Sigmoid colon (tissue), 7 donors: Measurements from ENCODE around the gene SIPA1L3. TPM values are rescaled to one million over a fixed set of nuclear protein-coding genes. Genes with fewer than 3 reads are reported as not detected.

Source experiments
- DNase-seq: peaks from one replicate; pipeline ENCODE4 v3.0.0-alpha.2; 2019
- H3K27ac ChIP-seq, 4 donors: fragments of 200-600 bp; sonication (generic); one replicate each; pipeline ENCODE4 v1.5.1; 2016 to 2019; ENCODE audit warnings: mild to moderate bottlenecking in 1 of 4
- H3K27me3 ChIP-seq, 3 donors: fragments of 200-600 bp; sonication (generic); one replicate each; pipeline ENCODE4 v1.5.1; 2019; ENCODE audit warnings: mild to moderate bottlenecking in 1 of 3
- H3K36me3 ChIP-seq, 4 donors: fragments of 200-600 bp; sonication (generic); one replicate each; pipeline ENCODE4 v1.5.1; 2016 to 2019
- H3K4me1 ChIP-seq, 4 donors: fragments of 200-600 bp; sonication (generic); one replicate each; pipeline ENCODE4 v1.5.1; 2017 to 2019
- H3K4me3 ChIP-seq, 4 donors: fragments of 200-600 bp; sonication (generic); one replicate each; pipeline ENCODE4 v1.5.1; 2017 to 2019; ENCODE audit warnings: mild to moderate bottlenecking in 2 of 4, moderate library complexity in 1 of 4
- H3K9me3 ChIP-seq, 4 donors: fragments of 200-600 bp in 3 of 4; sonication (generic) in 3 of 4; one replicate each; pipeline versions ENCODE4 v1.5.1 to v1.6.1; 2013 to 2019
- EP300 ChIP-seq, 4 donors: sonication (generic); formaldehyde crosslinking; IDR thresholded peaks; one replicate each; pipeline ENCODE4 v1.6.1; 2017; ENCODE audit warnings: antibody characterized with exemption in 4 of 4
- POLR2A ChIP-seq, 2 donors: fragments of 450-650 bp; IDR thresholded peaks; one replicate each; pipeline ENCODE4 v1.6.1; 2016; ENCODE audit warnings: antibody characterized with exemption in 2 of 2, mild to moderate bottlenecking in 2 of 2, moderate library complexity in 2 of 2
- POLR2AphosphoS5 ChIP-seq, 4 donors: sonication (generic); formaldehyde crosslinking; IDR thresholded peaks; one replicate each; pipeline ENCODE4 v1.6.1; 2017; ENCODE audit warnings: antibody characterized with exemption in 4 of 4
- WGBS, 2 donors: extraction: QIAGEN DNeasy Blood & Tissue Kit; methylation state at CpG; one replicate each; pipeline ENCODE4 v1.1.7; 2013; 5-methylcytosine and 5-hydroxymethylcytosine counted together
- intact Hi-C: fragments of 100-400 bp; cut with DNase I; formaldehyde crosslinking; loops from one replicate; pipeline ENCODE4 v1.15.1; 2023
- polyA plus RNA-seq, 3 donors: library from polyadenylated mRNA; stranded (reverse); fragments of 200-250 nt; gene quantifications; one replicate each; pipeline ENCODE4 v1.2.3, GENCODE V29; 2013
- total RNA-seq, 4 donors: library from RNA; depleted of rRNA; stranded (reverse); fragments of >200 nt; gene quantifications; one replicate each; pipeline ENCODE4 v1.1.0, GENCODE V29; 2016
- TF ChIP-seq, protein P1 (sequence below), 4 experiments: fragments of 450-650 bp in 3 of 4; fragments of 200-600 bp in 1 of 4; IDR thresholded peaks; one replicate each; pipeline ENCODE4 v1.5.1; 2016 to 2019; ENCODE audit warnings: antibody characterized with exemption in 4 of 4, mild to moderate bottlenecking in 3 of 4, moderate library complexity in 2 of 4
- donor health status: healthy with polysubstance abuse.
- donor health status: Bipolar disorder and iron deficiency.
- donor health status: healthy.

Gene SIPA1L3
- total and polyA plus RNA-seq, 7 donors: 7.7 to 47.9 (median 9.9) TPM

DNA sequence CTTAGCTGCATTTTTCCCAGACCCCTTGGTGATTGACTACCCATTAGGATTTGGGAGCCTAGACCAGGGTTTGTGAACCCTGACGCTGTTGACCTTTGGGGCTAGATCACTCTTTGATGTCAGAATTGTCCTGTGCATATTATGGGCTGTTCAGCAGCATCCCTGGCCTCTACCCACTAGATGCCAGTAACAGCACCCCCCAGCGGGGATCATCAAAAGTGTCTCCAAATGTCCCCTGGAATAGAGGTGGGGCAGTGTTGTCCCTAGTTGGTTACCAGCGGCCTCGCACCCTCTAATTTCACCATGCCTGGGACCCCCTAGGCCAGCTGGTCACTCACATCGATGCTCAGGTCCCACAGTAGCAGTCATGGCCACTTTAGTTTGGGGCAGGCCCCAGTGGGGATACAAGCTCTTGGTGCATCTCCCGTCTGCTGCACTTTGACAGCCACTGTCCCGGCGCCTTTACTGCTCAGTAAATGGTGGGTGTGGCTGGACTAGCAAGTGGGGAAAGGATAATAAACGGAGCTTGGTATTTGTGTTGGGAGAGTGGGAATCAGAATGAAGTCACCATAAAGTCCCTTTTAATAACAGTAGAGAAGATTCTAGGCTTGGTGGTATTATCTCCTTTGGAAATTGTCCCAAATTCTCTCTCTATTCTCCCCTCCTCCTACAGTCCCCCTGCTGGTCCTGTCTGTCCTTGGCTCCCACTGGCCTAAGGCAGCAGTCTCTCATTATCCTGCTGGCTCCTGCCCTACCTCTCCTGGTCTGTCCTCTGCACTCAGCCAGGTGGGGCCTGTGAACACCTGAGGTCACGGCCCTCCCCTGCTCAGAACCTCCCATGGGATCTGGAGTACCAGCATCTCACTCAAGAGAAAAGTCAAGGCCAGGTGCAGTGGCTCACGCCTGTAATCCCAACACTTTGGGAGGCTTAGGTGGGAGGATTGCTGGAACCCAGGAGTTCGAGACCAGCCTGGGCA, 80.6 kb downstream of the SIPA1L3 start:
- intact Hi-C loops: no loop called here
- Histone ChIP-seq H3K9me3 (no peaks in the 10 kb centered on the region), H3K4me1 (no peaks in the 10 kb centered on the region), H3K27me3 (no peaks in the 10 kb centered on the region), H3K27ac (no peak overlapping the region), H3K36me3 (no peaks in the 10 kb centered on the region), H3K4me3 (no peak overlapping the region)
- 32 to 63% methylated on average over 12 of the region's 12 CpGs for WGBS, 2 donors
- TF ChIP-seq EP300 (IDR thresholded peaks at IDR 0.05) (no peak), POLR2A (IDR thresholded peaks at IDR 0.05) (no peak), POLR2AphosphoS5 (IDR thresholded peaks at IDR 0.05) (no peak)
- TF ChIP-seq, protein P1, sequence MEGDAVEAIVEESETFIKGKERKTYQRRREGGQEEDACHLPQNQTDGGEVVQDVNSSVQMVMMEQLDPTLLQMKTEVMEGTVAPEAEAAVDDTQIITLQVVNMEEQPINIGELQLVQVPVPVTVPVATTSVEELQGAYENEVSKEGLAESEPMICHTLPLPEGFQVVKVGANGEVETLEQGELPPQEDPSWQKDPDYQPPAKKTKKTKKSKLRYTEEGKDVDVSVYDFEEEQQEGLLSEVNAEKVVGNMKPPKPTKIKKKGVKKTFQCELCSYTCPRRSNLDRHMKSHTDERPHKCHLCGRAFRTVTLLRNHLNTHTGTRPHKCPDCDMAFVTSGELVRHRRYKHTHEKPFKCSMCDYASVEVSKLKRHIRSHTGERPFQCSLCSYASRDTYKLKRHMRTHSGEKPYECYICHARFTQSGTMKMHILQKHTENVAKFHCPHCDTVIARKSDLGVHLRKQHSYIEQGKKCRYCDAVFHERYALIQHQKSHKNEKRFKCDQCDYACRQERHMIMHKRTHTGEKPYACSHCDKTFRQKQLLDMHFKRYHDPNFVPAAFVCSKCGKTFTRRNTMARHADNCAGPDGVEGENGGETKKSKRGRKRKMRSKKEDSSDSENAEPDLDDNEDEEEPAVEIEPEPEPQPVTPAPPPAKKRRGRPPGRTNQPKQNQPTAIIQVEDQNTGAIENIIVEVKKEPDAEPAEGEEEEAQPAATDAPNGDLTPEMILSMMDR (IDR thresholded peaks at IDR 0.05): no peak
- DNase-seq: no peak

DNA sequence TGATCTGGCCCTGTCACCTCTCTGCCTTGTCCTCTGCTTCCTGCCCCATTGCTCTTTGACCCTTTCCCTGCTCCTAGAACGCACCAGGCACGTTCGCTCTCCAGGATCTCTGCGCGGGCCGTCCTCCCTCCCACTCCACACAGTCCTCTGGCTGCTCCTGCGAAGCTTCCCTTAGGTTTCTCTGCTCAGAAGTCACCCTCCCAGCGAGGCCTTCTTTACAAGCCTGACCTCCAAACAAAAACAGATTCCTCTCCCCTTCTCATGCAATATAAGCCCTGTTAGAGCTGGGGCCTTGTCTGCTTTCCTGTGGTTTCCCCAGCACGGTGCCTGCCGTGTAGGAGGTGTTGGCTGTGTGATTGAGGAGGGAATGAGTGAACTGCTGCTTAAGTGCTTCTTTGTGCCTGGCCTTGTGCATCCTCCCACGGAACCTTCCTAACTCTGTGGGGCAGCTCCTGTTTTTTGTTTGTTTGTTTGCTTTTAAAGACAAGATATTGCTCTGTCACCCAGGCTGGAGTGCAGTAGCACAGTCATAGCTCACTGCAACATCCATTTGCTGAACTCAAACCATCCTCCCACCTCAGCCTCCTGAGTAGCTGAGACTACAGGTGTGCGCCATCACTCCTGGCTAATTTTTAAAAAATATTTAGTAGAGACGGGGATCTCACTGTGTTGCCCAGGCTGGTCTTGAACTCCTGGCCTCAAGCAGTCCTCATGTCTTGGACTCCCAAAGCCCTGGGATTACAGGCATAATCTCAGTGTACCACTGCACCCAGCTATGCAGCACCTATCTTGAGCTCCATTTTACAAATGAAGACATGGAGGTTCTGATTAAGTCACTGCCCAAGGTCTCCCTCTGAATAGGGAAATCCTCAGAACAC, 82.0 kb downstream of the SIPA1L3 start:
- TF ChIP-seq POLR2AphosphoS5 (IDR thresholded peaks at IDR 0.05) (no peak), EP300 (IDR thresholded peaks at IDR 0.05) (no peak), POLR2A (IDR thresholded peaks at IDR 0.05) (no peak)
- TF ChIP-seq, protein P1 (IDR thresholded peaks at IDR 0.05): no peak
- no peaks in the 10 kb centered on the region for H3K9me3 ChIP-seq
- DNase-seq: no peak
- H3K27me3 ChIP-seq: no peaks in the 10 kb centered on the region
- no peaks in the 10 kb centered on the region for H3K4me1 ChIP-seq
- H3K27ac ChIP-seq: no peak overlapping the region
- peaks cover 0 to under 1% (median 0%) of the 10 kb centered on the region in 4 donors for H3K36me3 ChIP-seq
- WGBS, 2 donors: 76 to 77% methylated on average over 13 of the region's 13 CpGs
- H3K4me3 ChIP-seq: no peak overlapping the region
- intact Hi-C loops: no loop called here

- no peaks in the 10 kb centered on the region for H3K4me1 ChIP-seq
- H3K27ac ChIP-seq: no peak overlapping the region
- WGBS, 2 donors: 94 to 96% methylated on average over 7 of the region's 7 CpGs
- no peak overlapping the region for H3K4me3 ChIP-seq
- TF ChIP-seq POLR2A (IDR thresholded peaks at IDR 0.05): no peak
- TF ChIP-seq, protein P1 (IDR thresholded peaks at IDR 0.05): no peak
- no peak for TF ChIP-seq POLR2AphosphoS5 (IDR thresholded peaks at IDR 0.05)
- no peak for TF ChIP-seq EP300 (IDR thresholded peaks at IDR 0.05)
- H3K36me3 ChIP-seq: peaks cover 0 to 4% (median 0%) of the 10 kb centered on the region in 4 donors
- H3K27me3 ChIP-seq: no peaks in the 10 kb centered on the region
- DNase-seq: no peak
- intact Hi-C loops: no loop called here
- no peaks in the 10 kb centered on the region for H3K9me3 ChIP-seq
Measured at GRCh38 chr19:37989855-37990254, 82.8 kb downstream of the SIPA1L3 start.

DNA sequence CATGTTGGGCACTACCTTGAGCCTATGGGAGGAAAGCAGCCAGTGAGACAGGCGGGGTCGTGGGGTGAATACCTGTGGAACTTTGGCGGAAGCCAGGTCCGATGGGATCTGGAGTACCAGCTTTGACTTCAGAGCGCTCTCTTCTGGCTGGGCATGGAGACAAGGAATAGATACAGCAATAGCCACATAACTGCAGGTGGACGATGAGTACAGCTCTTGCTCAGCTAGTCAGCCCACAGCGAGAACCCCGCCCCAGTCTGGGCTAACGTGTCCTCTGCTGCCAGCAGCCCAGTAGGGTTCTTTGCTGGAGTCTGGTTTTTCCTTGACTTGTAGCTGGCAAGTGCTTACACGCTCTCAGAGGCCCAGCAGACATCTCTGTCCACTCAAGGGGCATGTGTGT, 83.4 kb downstream of the SIPA1L3 start:
- Histone ChIP-seq H3K4me1 (no peaks in the 10 kb centered on the region), H3K9me3 (no peaks in the 10 kb centered on the region), H3K4me3 (no peak overlapping the region), H3K36me3 (peaks cover 0 to 4% (median 0%) of the 10 kb centered on the region in 4 donors), H3K27me3 (no peaks in the 10 kb centered on the region), H3K27ac (no peak overlapping the region)
- TF ChIP-seq, protein P1 (IDR thresholded peaks at IDR 0.05): no peak
- TF ChIP-seq POLR2A (IDR thresholded peaks at IDR 0.05) (no peak), POLR2AphosphoS5 (IDR thresholded peaks at IDR 0.05) (no peak), EP300 (IDR thresholded peaks at IDR 0.05) (no peak)
- DNase-seq: no peak
- intact Hi-C loops: no loop called here
- WGBS, 2 donors: 88 to 92% methylated on average over 10 of the region's 10 CpGs
